Measurements from ENCODE around the gene TMEM25. TPM values are rescaled to one million over a fixed set of nuclear protein-coding genes. Genes with fewer than 3 reads are reported as not detected.
"Not testable (repeated sequence)": the region's sequence is repeated elsewhere in the genome, so short reads cannot be mapped to it uniquely, and the experiment has no call there.

TMEM25 gene
- total RNA-seq (2014; rRNA removed; shearing (Covaris generic)) = 10.1 and 12.3 TPM in 2 replicates
- polyA plus RNA-seq (2015; cell fraction: cytosol; rRNA removed) = 6.8 and 9.6 TPM in 2 replicates
- 15.5 and 15.9 TPM in 2 replicates for polyA plus RNA-seq (2015; cell fraction: nucleus; rRNA removed)

GRCh38 chr11:118530683-118531596, at the start of gene TMEM25:
Gene TMEM25 (plus strand): TSS chr11:118531192. CDS start chr11:118531802, 610 bp downstream.
- DNase-seq (ENCODE audit: low read depth) = peak; percentile 44

- not testable (repeated sequence) for DNase-seq (ENCODE audit: low read depth)
Observed at GRCh38 chr11:118481238-118481637, 49.8 kb upstream of the TMEM25 start.

- DNase-seq (ENCODE audit: low read depth) = no peak
Observed at GRCh38 chr11:118484405-118484804, 46.6 kb upstream of the TMEM25 start.

DNA sequence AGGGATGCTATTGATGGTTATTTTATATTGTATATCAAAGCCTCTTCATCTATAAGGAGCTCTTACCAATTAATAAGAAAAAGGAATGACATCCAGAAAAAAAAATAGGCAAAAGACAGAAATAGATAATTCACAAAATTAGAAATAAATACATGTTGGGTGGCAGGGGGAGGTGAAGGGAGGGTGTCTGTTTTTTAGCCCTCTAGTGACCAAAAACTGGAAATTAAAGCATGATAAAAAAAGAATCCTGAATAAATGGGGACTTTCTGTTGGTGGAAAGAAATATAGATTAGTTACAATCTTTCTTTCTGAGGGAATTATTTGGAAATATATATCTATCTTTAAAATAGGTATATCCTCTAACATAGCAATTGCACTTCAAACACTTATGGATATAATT, 45.7 kb upstream of the TMEM25 start:
- DNase-seq (ENCODE audit: low read depth) = no peak

DNA sequence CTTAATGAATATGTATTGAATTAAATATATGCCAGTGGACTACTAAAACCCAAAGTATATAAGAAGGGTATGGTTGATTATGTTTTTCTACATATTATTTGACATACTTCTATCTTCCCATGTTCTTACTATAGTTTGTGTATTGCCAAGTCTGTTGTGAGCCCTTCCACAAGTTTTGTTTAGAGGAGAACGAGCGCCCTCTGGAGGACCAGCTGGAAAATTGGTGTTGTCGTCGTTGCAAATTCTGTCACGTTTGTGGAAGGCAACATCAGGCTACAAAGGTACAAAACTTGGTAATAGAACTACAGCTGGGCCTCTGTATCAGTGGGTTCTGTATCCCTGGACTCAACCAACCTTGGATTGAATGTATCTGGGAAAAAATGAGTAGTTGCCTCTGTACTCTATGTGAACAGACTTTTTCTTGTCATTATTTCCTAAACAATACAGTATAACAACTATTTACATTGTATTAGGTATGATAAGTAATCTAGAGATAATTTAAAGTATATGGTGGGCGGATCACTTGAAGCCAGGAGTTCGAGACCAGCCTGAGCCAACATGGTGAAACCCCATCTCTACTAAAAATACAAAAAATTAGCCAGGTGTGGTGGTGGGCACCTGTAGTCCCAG, 42.4 kb upstream of the TMEM25 start:
- DNase-seq (ENCODE audit: low read depth) = peak; percentile 60

GRCh38 chr11:118491041-118491440, 40.0 kb upstream of the TMEM25 start:
- DNase-seq (ENCODE audit: low read depth) = no peak

- peak; percentile 87 for DNase-seq (ENCODE audit: low read depth)
Observed at GRCh38 chr11:118497831-118498230, 33.2 kb upstream of the TMEM25 start.

- no peak for DNase-seq (ENCODE audit: low read depth)
Observed at GRCh38 chr11:118503216-118503615, 27.8 kb upstream of the TMEM25 start.

GRCh38 chr11:118511601-118512000, 19.4 kb upstream of the TMEM25 start:
- no peak for DNase-seq (ENCODE audit: low read depth)

DNA sequence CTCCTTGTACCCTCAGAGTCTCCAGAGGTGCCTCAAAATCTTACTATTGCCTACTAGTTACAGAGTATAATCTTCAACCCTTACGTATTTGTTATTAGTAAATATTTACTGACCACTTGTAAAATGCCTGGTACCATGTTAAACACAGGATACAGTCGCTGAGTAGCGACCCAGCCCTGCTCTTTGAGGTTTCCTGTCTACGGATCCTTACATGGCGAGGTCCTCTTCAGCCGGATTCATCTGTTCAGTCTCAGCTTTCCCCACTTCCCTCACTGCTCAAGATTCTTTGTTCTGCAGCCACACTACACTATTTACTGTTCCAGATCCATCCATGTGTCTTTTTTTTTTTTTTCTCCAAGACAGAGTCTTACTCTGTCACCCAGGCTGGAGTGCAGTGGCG, 16.9 kb upstream of the TMEM25 start:
- no peak for DNase-seq (ENCODE audit: low read depth)

DNA sequence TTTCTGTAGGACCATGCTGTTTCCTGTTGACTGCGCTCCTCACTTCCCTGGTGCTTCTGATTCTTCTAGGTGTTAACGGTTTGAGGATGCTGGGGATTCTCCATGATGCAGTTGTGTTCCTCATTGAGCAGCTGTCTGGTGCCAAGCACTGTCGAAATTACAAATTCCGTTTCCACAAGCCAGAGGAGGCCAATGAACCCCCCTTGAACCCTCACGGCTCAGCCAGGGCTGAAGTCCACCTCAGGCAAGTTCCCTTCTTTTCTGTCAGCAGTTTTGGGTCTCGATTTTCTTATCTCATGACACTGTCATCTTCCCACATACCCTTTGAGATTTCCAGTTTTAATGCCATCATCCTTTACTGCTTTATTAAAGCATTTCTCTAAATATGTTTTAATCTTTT, 11.4 kb upstream of the TMEM25 start:
- DNase-seq (ENCODE audit: low read depth) = no peak

DNA sequence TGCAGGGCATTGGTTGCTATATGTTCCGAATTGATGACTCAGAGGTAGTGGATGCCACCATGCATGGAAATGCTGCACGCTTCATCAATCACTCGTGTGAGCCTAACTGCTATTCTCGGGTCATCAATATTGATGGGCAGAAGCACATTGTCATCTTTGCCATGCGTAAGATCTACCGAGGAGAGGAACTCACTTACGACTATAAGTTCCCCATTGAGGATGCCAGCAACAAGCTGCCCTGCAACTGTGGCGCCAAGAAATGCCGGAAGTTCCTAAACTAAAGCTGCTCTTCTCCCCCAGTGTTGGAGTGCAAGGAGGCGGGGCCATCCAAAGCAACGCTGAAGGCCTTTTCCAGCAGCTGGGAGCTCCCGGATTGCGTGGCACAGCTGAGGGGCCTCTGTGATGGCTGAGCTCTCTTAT, 9.1 kb upstream of the TMEM25 start:
- no peak for DNase-seq (ENCODE audit: low read depth)

DNA sequence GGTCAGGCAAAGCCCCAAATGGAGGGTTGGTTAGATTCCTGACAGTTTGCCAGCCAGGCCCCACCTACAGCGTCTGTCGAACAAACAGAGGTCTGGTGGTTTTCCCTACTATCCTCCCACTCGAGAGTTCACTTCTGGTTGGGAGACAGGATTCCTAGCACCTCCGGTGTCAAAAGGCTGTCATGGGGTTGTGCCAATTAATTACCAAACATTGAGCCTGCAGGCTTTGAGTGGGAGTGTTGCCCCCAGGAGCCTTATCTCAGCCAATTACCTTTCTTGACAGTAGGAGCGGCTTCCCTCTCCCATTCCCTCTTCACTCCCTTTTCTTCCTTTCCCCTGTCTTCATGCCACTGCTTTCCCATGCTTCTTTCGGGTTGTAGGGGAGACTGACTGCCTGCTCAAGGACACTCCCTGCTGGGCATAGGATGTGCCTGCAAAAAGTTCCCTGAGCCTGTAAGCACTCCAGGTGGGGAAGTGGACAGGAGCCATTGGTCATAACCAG, 8.4 kb upstream of the TMEM25 start:
- peak; percentile 38 for DNase-seq (ENCODE audit: low read depth)

DNA sequence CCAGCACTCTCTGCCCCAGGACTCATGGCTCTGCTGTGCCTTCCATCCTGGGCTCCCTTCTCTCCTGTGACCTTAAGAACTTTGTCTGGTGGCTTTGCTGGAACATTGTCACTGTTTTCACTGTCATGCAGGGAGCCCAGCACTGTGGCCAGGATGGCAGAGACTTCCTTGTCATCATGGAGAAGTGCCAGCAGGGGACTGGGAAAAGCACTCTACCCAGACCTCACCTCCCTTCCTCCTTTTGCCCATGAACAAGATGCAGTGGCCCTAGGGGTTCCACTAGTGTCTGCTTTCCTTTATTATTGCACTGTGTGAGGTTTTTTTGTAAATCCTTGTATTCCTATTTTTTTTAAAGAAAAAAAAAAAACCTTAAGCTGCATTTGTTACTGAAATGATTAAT, 6.6 kb upstream of the TMEM25 start:
- no peak for DNase-seq (ENCODE audit: low read depth)

- no peak for DNase-seq (ENCODE audit: low read depth)
Observed at GRCh38 chr11:118524757-118525470, 6.1 kb upstream of the TMEM25 start.

- DNase-seq (ENCODE audit: low read depth) = no peak
Observed at GRCh38 chr11:118526688-118527087, 4.3 kb upstream of the TMEM25 start.

DNA sequence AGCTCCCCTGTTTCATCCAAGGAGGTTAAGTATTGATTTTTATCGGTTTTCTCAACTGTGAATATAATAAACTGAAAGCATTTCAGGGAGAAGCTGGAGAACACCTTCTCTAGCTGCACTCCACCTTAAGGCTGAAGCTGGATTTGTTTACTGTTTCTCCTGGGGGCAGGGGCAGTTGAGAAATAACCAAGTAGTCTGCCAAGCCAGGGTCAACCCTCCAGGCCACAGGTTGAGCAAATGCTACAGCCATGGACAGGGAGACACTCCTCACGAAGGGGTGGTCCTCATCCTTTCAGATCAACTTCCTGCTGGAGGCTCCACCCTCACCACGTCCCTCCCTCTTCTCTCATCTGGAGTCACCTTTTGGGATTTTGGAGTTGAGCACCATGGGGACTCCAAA, 3.9 kb upstream of the TMEM25 start, which contains the start of gene TTC36:
TTC36 (plus strand) TSS at position 366 of the 400 bp plus-strand sequence; CDS start at position 387, 21 bp downstream.
- DNase-seq (ENCODE audit: low read depth) = no peak

DNA sequence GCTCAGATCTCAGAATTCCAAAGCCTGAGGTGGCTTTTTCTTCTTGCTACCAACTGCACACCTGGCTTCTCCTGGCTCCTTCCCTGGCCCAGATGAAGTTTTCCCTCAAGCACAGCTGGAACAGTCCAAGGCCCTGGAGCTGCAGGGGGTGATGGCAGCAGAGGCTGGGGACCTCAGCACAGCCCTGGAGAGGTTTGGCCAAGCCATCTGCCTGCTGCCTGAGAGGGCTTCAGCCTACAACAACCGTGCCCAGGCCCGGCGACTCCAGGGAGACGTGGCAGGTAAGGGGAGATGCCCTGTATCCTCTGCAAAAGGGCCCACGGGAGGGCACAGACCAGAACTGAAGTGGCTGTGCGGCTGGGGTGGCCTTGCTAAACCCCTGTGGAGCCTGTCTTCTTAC, 2.5 kb upstream of the TMEM25 start:
- no peak for DNase-seq (ENCODE audit: low read depth)

- no peak for DNase-seq (ENCODE audit: low read depth)
Observed at GRCh38 chr11:118529584-118530175, 1.3 kb upstream of the TMEM25 start.

- no peak for DNase-seq (ENCODE audit: low read depth)
Observed at GRCh38 chr11:118530180-118530682, 761 bp upstream of the TMEM25 start.

DNA sequence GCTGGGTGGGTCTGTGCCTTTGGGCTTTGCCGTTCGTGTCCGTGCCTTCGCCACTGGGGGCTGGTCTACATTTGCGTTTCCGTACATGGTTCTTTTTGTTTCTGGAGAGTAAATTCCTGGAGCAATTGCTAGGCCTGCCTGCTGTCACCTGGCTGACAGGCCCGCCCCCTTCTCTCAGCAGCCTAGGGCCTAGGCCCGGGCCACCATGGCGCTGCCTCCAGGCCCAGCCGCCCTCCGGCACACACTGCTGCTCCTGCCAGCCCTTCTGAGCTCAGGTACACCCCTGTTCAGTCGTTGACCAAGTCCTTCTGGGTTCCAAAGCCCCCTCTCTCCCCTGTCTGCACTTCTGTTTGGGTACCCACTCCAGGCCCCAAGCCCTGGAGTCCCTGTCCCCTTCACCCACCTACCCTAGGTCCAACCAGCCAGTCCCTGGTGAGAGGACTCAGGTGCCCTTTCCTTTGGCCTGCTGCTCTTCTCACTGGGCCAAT, 649 bp downstream of the TMEM25 start:
- DNase-seq (ENCODE audit: low read depth) = no peak
